ENCODE data around the gene GNAT2. TPM values are rescaled to one million over a fixed set of nuclear protein-coding genes. Genes with fewer than 3 reads are reported as not detected.
A peak's percentile ranks its signal among the peaks of the same experiment; 100 is the strongest.

GNAT2 gene
- total RNA-seq, 1 experiment from 2014 or later, result not detected

DNA sequence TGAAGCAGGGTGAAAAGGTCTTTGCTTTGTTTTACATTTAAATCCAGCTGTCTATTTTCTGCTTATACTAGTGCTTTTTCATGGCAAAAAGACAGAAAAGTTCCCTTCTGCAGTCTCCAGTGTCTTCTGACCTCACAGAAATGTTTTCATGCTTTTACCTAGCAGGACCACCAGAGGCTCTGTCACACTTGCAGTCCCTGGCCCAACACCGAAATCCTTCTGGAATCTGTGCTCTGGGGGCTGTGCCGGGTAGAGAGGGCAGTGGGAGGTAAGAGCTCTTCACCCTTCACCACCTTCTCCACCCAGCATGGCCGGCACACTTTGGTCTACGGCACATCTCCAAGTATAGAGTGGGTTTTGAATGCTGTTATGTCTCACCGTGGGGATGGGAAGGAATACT lies 20.8 kb downstream of the GNAT2 start:
- Mint-ChIP-seq H3K4me3 (ENCODE audit: low read depth, unreplicated experiment) (no peak overlapping the region), H3K36me3 (ENCODE audit: insufficient read depth, unreplicated experiment) (peaks cover 14% of the 10 kb centered on the region), H3K27me3 (ENCODE audit: unreplicated experiment) (no peaks in the 10 kb centered on the region), H3K9me3 (ENCODE audit: low read depth, unreplicated experiment) (no peaks in the 10 kb centered on the region), H3K27ac (ENCODE audit: unreplicated experiment) (no peak overlapping the region), H3K4me1 (ENCODE audit: low read depth, unreplicated experiment) (peaks cover 11% of the 10 kb centered on the region)
- DNase-seq, result no peak
- CTCF ChIA-PET, result no interaction called here
- TF ChIP-seq CTCF (IDR thresholded peaks at IDR 0.05; ENCODE audit: unreplicated experiment), result no peak
- BruUV-seq (replicated peaks), result no TSS peak
- intact Hi-C loops (cut with micrococcal nuclease; ENCODE audit: unreplicated experiment), result loop anchor here (5.0 kb wide), 1 partner anchor 36 kb away; no protein-coding TSS in a partner anchor

DNA sequence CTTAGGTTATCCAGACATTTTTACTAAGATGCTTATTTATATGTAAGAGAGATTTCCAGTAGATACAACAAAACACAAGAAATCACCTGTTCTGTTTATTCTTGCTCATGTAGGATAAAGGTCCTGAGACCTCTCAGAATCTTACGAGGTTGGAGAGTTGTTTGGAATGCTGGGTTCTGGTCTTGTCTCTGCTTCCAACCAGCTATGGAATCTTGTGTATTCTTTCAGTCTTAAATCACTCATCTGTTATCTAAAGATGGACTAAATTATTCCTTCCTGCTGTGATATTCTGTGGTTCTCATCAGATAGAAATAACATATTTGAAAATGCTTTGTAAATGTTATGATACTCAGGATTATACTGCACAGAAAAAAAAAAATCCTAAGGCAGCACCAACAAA lies 21.3 kb downstream of the GNAT2 start:
- no TSS peak for BruUV-seq (replicated peaks)
- Mint-ChIP-seq H3K9me3 (ENCODE audit: low read depth, unreplicated experiment) (no peaks in the 10 kb centered on the region), H3K4me1 (ENCODE audit: low read depth, unreplicated experiment) (peaks cover 11% of the 10 kb centered on the region), H3K27me3 (ENCODE audit: unreplicated experiment) (no peaks in the 10 kb centered on the region), H3K4me3 (ENCODE audit: low read depth, unreplicated experiment) (no peak overlapping the region), H3K27ac (ENCODE audit: unreplicated experiment) (no peak overlapping the region), H3K36me3 (ENCODE audit: insufficient read depth, unreplicated experiment) (peaks cover 18% of the 10 kb centered on the region)
- CTCF ChIA-PET, result no interaction called here
- no peak for TF ChIP-seq CTCF (IDR thresholded peaks at IDR 0.05; ENCODE audit: unreplicated experiment)
- intact Hi-C loops (cut with micrococcal nuclease; ENCODE audit: unreplicated experiment), result loop anchor here (5.0 kb wide), 1 partner anchor 36 kb away; no protein-coding TSS in a partner anchor
- DNase-seq, result no peak

- Mint-ChIP-seq H3K27ac (ENCODE audit: unreplicated experiment) (peak overlapping the region; percentile 78), H3K27me3 (ENCODE audit: unreplicated experiment) (no peaks in the 10 kb centered on the region), H3K4me3 (ENCODE audit: low read depth, unreplicated experiment) (peak overlapping the region; percentile 17), H3K9me3 (ENCODE audit: low read depth, unreplicated experiment) (no peaks in the 10 kb centered on the region), H3K4me1 (ENCODE audit: low read depth, unreplicated experiment) (peaks cover 11% of the 10 kb centered on the region), H3K36me3 (ENCODE audit: insufficient read depth, unreplicated experiment) (peaks cover 18% of the 10 kb centered on the region)
- intact Hi-C loops (cut with micrococcal nuclease; ENCODE audit: unreplicated experiment), result loop anchor here (5.0 kb wide), 1 partner anchor 33 kb away; no protein-coding TSS in a partner anchor
- TF ChIP-seq CTCF (IDR thresholded peaks at IDR 0.05; ENCODE audit: unreplicated experiment), result no peak
- BruUV-seq (replicated peaks), result no TSS peak
- CTCF ChIA-PET, result interaction anchor here (0.9 to 1.0 kb wide), 2 partner anchors 22 to 50 kb away, joined by 3 to 4 read pairs; no protein-coding TSS in a partner anchor
- no peak for DNase-seq
Measured at GRCh38 chr1:109595531-109595930, 23.9 kb downstream of the GNAT2 start.

DNA sequence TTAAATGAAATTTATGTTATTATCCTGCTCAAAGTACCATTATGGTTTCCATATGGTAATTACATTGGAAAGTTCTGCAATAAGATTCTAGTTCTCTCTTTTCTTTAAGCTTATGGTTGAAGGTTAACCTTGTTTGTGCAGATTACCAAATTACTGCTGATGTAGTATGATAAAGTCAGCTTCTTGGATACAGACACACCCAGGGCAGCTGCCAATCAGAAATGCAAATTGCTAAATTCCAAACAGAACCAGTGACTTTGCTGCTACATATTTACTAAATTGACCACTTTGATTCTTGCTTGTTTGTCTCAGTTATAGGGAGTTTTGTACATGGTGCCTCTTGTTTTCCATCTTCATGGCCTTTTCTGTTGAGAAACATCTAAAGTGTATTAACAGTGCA lies 26.5 kb downstream of the GNAT2 start:
- TF ChIP-seq CTCF (IDR thresholded peaks at IDR 0.05; ENCODE audit: unreplicated experiment), result no peak
- TSS peak; percentile 23 for BruUV-seq (replicated peaks)
- CTCF ChIA-PET, result no interaction called here
- Mint-ChIP-seq H3K4me1 (ENCODE audit: low read depth, unreplicated experiment) (peaks cover 11% of the 10 kb centered on the region), H3K27me3 (ENCODE audit: unreplicated experiment) (no peaks in the 10 kb centered on the region), H3K27ac (ENCODE audit: unreplicated experiment) (no peak overlapping the region), H3K4me3 (ENCODE audit: low read depth, unreplicated experiment) (no peak overlapping the region), H3K9me3 (ENCODE audit: low read depth, unreplicated experiment) (no peaks in the 10 kb centered on the region), H3K36me3 (ENCODE audit: insufficient read depth, unreplicated experiment) (peaks cover 18% of the 10 kb centered on the region)
- intact Hi-C loops (cut with micrococcal nuclease; ENCODE audit: unreplicated experiment), result no loop called here
- no peak for DNase-seq
